Naive thymus-derived CD4-positive, alpha-beta T cell (primary cell): Measurements from ENCODE around the gene SLC16A9. TPM values are rescaled to one million over a fixed set of nuclear protein-coding genes. Genes with fewer than 3 reads are reported as not detected.
"Not testable (repeated sequence)": the region's sequence is repeated elsewhere in the genome, so short reads cannot be mapped to it uniquely, and the experiment has no call there.

Experiments used
- ATAC-seq: fragments of 150-1000 bp; cut with Tn5 transposase; 2 replicates; pipeline ENCODE4 v1.10.0; 2021; ENCODE audit warnings: mild to moderate bottlenecking, moderate library complexity
- CTCF ChIA-PET: fragments of 350-600 bp; sonication (Branson Sonifier 250); formaldehyde crosslinking; loops from one replicate; lab custom pipeline; 2021; ENCODE audit warnings: antibody characterized with exemption; lab: Charles Lee
- POLR2A ChIA-PET: fragments of 350-600 bp; sonication (Branson Sonifier 250); formaldehyde crosslinking; loops from one replicate; lab custom pipeline; 2021; ENCODE audit warnings: antibody characterized with exemption, inconsistent platforms; lab: Charles Lee
- DNase-seq, 9 donors: peaks; one replicate each; pipeline versions ENCODE4 v3.0.0 to v3.0.0-alpha.2; 2020 to 2022; ENCODE audit warnings: mixed read lengths in 1 of 9
- H3K27ac ChIP-seq: one replicate; pipeline ENCODE4 v1.7.0; 2013; ENCODE audit warnings: mild to moderate bottlenecking, low read depth, low read length, moderate library complexity
- H3K27me3 ChIP-seq, 2 donors: one replicate each; pipeline ENCODE4 v1.7.0; 2013; ENCODE audit warnings: low read length in 2 of 2, mild to moderate bottlenecking in 2 of 2, moderate library complexity in 2 of 2; ENCODE audit not compliant: control insufficient read depth in 2 of 2, insufficient read depth in 2 of 2
- H3K36me3 ChIP-seq, 3 experiments: 1 replicate in 2 of 3; 2 replicates in 1 of 3; pipeline ENCODE4 v1.7.0; 2013; ENCODE audit warnings: low read length in 3 of 3, mild to moderate bottlenecking in 3 of 3, moderate library complexity in 1 of 3; ENCODE audit not compliant: insufficient read depth in 3 of 3, control insufficient read depth in 2 of 3
- H3K4me1 ChIP-seq, 2 donors: one replicate each; pipeline ENCODE4 v1.7.0; 2013; ENCODE audit warnings: low read length in 2 of 2, mild to moderate bottlenecking in 2 of 2, moderate library complexity in 1 of 2; ENCODE audit not compliant: control insufficient read depth in 2 of 2, insufficient read depth in 2 of 2
- H3K4me3 ChIP-seq: 2 replicates; pipeline ENCODE4 v1.7.0; 2013; ENCODE audit warnings: mild to moderate bottlenecking, low read length
- H3K9me3 ChIP-seq, 3 experiments: 1 replicate in 2 of 3; 2 replicates in 1 of 3; pipeline ENCODE4 v1.7.0; 2013; ENCODE audit warnings: low read length in 3 of 3; ENCODE audit not compliant: control insufficient read depth in 2 of 3
- H3K27ac Mint-ChIP-seq, 9 donors: one replicate each; pipeline ENCODE4 v1.8.0; 2020 to 2022; ENCODE audit warnings: mixed read lengths in 9 of 9, mild to moderate bottlenecking in 8 of 9, moderate library complexity in 5 of 9, inconsistent platforms in 2 of 9
- H3K27me3 Mint-ChIP-seq, 5 donors: one replicate each; pipeline ENCODE4 v1.8.0; 2021 to 2022; ENCODE audit warnings: mixed read lengths in 5 of 5, mild to moderate bottlenecking in 1 of 5
- H3K36me3 Mint-ChIP-seq, 5 donors: one replicate each; pipeline ENCODE4 v1.8.0; 2020 to 2022; ENCODE audit warnings: mixed read lengths in 5 of 5, mild to moderate bottlenecking in 3 of 5, inconsistent platforms in 1 of 5
- H3K4me1 Mint-ChIP-seq, 7 donors: one replicate each; pipeline ENCODE4 v1.8.0; 2020 to 2022; ENCODE audit warnings: mixed read lengths in 7 of 7, mild to moderate bottlenecking in 3 of 7, inconsistent platforms in 1 of 7
- H3K4me3 Mint-ChIP-seq, 10 donors: one replicate each; pipeline ENCODE4 v1.8.0; 2020 to 2022; ENCODE audit warnings: mild to moderate bottlenecking in 10 of 10, mixed read lengths in 10 of 10, moderate library complexity in 6 of 10, inconsistent platforms in 2 of 10
- H3K9me3 Mint-ChIP-seq, 11 donors: one replicate each; pipeline ENCODE4 v1.8.0; 2020 to 2022; ENCODE audit warnings: mixed read lengths in 11 of 11, mild to moderate bottlenecking in 4 of 11, inconsistent platforms in 1 of 11, moderate library complexity in 1 of 11
- intact Hi-C, 2 donors: fragments of 100-400 bp; cut with micrococcal nuclease; formaldehyde crosslinking; loops; one replicate each; pipeline ENCODE4 v1.15.1; 2023
- polyA plus RNA-seq, 2 donors: library from polyadenylated mRNA; unstranded; fragments of 300-500 nt; fragmentation: Illumina TruSeq; gene quantifications; one replicate each; pipeline ENCODE4 v1.2.3, GENCODE V29; 2021
- total RNA-seq, 6 experiments: library from RNA in 5 of 6; stranded (reverse) in 5 of 6; gene quantifications; 1 replicate in 5 of 6; 2 replicates in 1 of 6; pipeline ENCODE4 v1.2.3 and lab custom pipeline; 2021 to 2026

Gene SLC16A9
- total and polyA plus RNA-seq, 7 experiments from 2014 or later, result 1.5 TPM; not detected in 6

DNA sequence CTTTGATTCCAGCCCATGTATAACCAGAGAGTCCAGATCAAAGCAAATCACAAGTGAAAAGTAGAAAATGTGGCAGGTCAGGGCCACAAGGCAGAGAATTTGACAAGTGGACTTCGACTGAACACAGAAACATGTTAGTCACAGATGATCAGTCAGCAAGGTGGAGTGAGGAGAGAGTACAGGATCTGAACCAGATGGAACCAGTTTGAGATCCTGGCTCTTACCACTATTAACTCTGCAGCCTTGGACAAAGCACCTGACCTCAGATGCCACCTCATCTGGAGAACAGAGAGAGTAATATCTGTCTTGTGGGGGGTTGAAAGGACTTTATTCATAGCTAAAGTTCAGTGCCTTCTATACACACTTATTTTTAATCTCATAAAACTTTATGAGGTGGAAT, 39.2 kb upstream of the SLC16A9 start:
- H3K4me3 ChIP-seq, result no peak overlapping the region
- Mint-ChIP-seq H3K9me3 (peaks cover 0 to 11% (median 0%) of the 10 kb centered on the region in 11 donors), H3K36me3 (no peaks in the 10 kb centered on the region), H3K4me1 (no peaks in the 10 kb centered on the region), H3K27ac (no peak overlapping the region), H3K4me3 (no peak overlapping the region), H3K27me3 (peaks cover 8 to 34% (median 16%) of the 10 kb centered on the region in 5 donors)
- no peaks in the 10 kb centered on the region for H3K4me1 ChIP-seq
- no peaks in the 10 kb centered on the region for H3K9me3 ChIP-seq
- no peak for DNase-seq
- ATAC-seq, result no peak
- H3K36me3 ChIP-seq, result no peaks in the 10 kb centered on the region
- CTCF ChIA-PET, result no interaction called here
- intact Hi-C loops, result no loop called here
- H3K27ac ChIP-seq, result no peak overlapping the region
- POLR2A ChIA-PET, result no interaction called here
- H3K27me3 ChIP-seq, result no peaks in the 10 kb centered on the region

DNA sequence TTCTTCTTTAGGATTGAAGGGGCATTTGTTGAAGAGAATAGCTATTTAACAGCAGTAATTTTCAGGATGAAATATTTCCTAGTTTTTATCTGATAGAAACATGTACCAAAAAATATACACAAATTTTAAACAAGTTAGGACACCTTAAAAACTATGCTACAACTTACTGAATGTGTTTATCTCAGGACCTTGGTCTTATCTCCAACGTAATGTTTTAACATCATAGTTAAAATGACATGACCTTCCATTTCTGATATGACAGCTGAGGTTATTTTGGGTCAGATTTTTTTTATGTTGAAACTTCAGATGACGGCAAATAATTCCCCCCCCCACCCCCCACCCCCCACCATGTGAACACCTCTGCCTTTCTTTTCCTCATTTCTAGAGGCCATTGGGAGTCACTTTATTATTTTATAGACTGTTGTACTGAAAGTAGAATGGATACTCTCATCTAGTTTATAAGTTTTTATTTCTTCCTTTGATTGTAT, 35.6 kb upstream of the SLC16A9 start:
- no peak overlapping the region for H3K27ac Mint-ChIP-seq
- POLR2A ChIA-PET, result no interaction called here
- CTCF ChIA-PET, result no interaction called here

DNA sequence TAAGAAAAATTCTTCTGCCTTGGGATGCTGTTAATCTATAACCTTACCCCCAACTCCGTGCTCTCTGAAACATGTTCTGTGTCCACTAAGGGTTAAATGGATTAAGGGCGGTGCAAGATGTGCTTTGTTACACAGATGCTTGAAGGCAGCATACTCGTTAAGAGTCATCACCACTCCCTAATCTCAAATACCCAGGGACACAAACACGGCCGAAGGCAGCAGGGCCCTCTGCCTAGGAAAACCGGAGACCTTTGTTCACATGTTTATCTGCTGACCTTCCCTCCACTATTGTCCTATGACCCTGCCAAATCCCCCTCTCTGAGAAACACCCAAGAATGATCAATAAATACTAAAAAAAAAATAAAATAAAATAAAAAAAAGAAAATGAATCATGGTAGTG, 35.1 kb upstream of the SLC16A9 start:
- H3K4me3 Mint-ChIP-seq, H3K9me3 ChIP-seq, H3K4me1 ChIP-seq, H3K27me3 ChIP-seq, intact Hi-C loops, H3K36me3 Mint-ChIP-seq, CTCF ChIA-PET, DNase-seq, ATAC-seq, H3K4me1 Mint-ChIP-seq, H3K27ac Mint-ChIP-seq, H3K36me3 ChIP-seq, H3K4me3 ChIP-seq, POLR2A ChIA-PET, H3K27ac ChIP-seq: not testable (repeated sequence)
- H3K27me3 Mint-ChIP-seq, result peaks cover 7 to 22% (median 13%) of the 10 kb centered on the region in 5 donors
- peaks cover 0 to 24% (median 1%) of the 10 kb centered on the region in 11 donors for H3K9me3 Mint-ChIP-seq

More for the DNA sequence above, 35.6 kb upstream of the SLC16A9 start:
- Histone ChIP-seq H3K9me3 (no peaks in the 10 kb centered on the region), H3K4me3 (no peak overlapping the region), H3K36me3 (no peaks in the 10 kb centered on the region), H3K27ac (no peak overlapping the region), H3K4me1 (no peaks in the 10 kb centered on the region), H3K27me3 (no peaks in the 10 kb centered on the region)
- H3K27me3 Mint-ChIP-seq, result peaks cover 7 to 23% (median 13%) of the 10 kb centered on the region in 5 donors
- intact Hi-C loops, result no loop called here
- H3K4me3 Mint-ChIP-seq, result no peak overlapping the region
- DNase-seq, result no peak
- no peak for ATAC-seq
- H3K36me3 Mint-ChIP-seq, result no peaks in the 10 kb centered on the region
- H3K4me1 Mint-ChIP-seq, result no peaks in the 10 kb centered on the region
- peaks cover 0 to 24% (median 1%) of the 10 kb centered on the region in 11 donors for H3K9me3 Mint-ChIP-seq

DNA sequence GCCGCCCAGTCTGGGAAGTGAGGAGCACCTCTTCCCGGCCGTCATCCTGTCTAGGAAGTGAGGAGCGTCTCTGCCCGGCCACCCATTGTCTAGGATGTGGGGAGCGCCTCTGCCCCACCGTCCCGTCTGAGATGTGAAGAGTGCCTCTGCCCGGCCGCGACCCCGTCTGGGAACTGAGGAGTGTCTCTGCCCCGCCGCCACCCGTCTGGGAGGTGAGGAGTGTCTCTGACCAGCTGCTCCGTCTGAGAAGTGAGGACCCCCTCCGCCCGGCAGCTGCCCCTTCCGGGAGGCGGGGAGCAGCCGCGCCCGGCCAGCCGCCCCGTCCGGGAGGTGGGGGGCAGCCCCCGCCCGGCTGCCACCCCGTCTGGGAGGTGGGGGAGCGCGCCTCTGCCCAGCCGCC, 34.5 kb upstream of the SLC16A9 start:
- H3K4me3 Mint-ChIP-seq, H3K36me3 ChIP-seq, H3K4me3 ChIP-seq, H3K36me3 Mint-ChIP-seq, H3K9me3 ChIP-seq, intact Hi-C loops, POLR2A ChIA-PET, H3K4me1 Mint-ChIP-seq, DNase-seq, H3K27ac Mint-ChIP-seq, H3K4me1 ChIP-seq, ATAC-seq, CTCF ChIA-PET, H3K27me3 ChIP-seq, H3K27ac ChIP-seq: not testable (repeated sequence)
- peaks cover 7 to 22% (median 9%) of the 10 kb centered on the region in 5 donors for H3K27me3 Mint-ChIP-seq
- peaks cover 0 to 24% (median 1%) of the 10 kb centered on the region in 11 donors for H3K9me3 Mint-ChIP-seq

DNA sequence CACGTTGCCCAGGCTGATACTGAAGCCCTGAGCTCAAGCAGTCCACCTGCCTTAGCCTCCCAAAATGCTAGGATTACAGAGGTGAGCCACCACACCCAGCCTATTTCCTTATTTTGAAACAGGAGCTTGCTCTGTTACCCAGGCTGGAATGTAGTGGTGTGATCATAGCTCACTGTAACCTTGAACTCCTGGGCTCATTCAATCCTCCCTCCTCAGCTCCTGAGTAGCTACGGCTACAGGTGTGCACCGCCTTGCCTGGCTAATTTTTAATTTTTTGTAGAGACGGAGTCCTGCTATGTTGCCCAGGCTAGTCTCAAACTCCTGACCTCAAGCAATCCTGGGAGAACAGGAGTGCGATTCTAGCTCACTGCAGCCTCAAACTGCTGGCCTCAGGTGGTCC, 31.9 kb upstream of the SLC16A9 start:
- Mint-ChIP-seq H3K4me3 (no peak overlapping the region), H3K4me1 (no peaks in the 10 kb centered on the region), H3K27me3 (peaks cover 5 to 17% (median 9%) of the 10 kb centered on the region in 5 donors), H3K27ac (no peak overlapping the region), H3K9me3 (peaks cover 0 to 24% (median 1%) of the 10 kb centered on the region in 11 donors), H3K36me3 (no peaks in the 10 kb centered on the region)
- no peaks in the 10 kb centered on the region for H3K4me1 ChIP-seq
- ChIA-PET CTCF (no interaction called here), POLR2A (no interaction called here)
- H3K27ac ChIP-seq, result no peak overlapping the region
- H3K36me3 ChIP-seq, result no peaks in the 10 kb centered on the region
- no peaks in the 10 kb centered on the region for H3K27me3 ChIP-seq
- intact Hi-C loops, result no loop called here
- no peak overlapping the region for H3K4me3 ChIP-seq
- ATAC-seq, result no peak
- H3K9me3 ChIP-seq, result no peaks in the 10 kb centered on the region
- DNase-seq, result no peak

DNA sequence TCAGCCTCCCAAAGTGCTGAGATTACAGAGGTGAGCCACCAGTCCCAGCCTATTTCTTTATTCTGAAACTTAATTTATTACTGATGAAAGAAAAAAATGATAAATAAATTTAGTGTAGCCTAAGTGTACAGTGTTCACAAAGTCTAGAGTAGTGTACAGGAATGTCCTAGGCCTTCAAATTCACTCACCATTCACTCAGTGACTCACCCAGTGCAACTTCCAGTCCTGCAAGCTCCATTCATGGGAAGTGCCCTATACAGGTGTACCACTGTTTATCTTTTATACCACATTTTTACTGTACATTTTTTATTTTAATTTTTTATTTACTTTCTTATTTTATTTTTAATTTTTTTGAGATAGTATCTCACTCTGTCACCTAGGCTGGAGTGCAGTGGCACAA, 31.4 kb upstream of the SLC16A9 start:
- H3K4me1 ChIP-seq, result no peaks in the 10 kb centered on the region
- DNase-seq (no peak), ATAC-seq (no peak)
- Mint-ChIP-seq H3K36me3 (no peaks in the 10 kb centered on the region), H3K27ac (no peak overlapping the region), H3K4me3 (no peak overlapping the region), H3K4me1 (no peaks in the 10 kb centered on the region), H3K9me3 (peaks cover 0 to 24% (median 1%) of the 10 kb centered on the region in 11 donors), H3K27me3 (peaks cover 5 to 17% (median 9%) of the 10 kb centered on the region in 5 donors)
- no peak overlapping the region for H3K27ac ChIP-seq
- no peaks in the 10 kb centered on the region for H3K9me3 ChIP-seq
- H3K4me3 ChIP-seq, result no peak overlapping the region
- intact Hi-C loops, result no loop called here
- H3K36me3 ChIP-seq, result no peaks in the 10 kb centered on the region
- ChIA-PET CTCF (no interaction called here), POLR2A (no interaction called here)
- H3K27me3 ChIP-seq, result no peaks in the 10 kb centered on the region

DNA sequence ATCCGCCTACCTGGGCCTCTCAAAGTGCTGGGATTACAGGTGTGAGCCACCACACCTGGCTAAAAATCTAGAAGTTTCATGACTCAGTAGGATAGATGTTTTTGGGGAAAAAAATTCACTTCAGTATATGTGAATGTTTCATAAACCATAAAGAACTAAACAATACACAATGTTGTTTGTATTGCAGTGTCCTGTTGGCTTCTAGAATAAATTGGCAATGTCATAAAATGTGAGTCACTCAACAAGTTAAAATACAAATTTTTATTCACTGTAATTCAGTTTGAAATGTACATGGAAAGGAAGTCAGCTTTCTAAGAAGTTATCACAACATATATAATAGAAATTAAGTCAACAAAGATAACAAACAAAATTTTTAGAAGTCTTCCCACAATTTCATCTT, 27.1 kb upstream of the SLC16A9 start:
- CTCF ChIA-PET, result no interaction called here
- Histone ChIP-seq H3K4me3 (no peak overlapping the region), H3K27ac (no peak overlapping the region), H3K9me3 (no peaks in the 10 kb centered on the region), H3K27me3 (no peaks in the 10 kb centered on the region), H3K36me3 (no peaks in the 10 kb centered on the region), H3K4me1 (no peaks in the 10 kb centered on the region)
- H3K27me3 Mint-ChIP-seq, result peaks cover 5 to 36% (median 10%) of the 10 kb centered on the region in 5 donors
- H3K36me3 Mint-ChIP-seq, result no peaks in the 10 kb centered on the region
- H3K4me3 Mint-ChIP-seq, result no peak overlapping the region
- DNase-seq (no peak), ATAC-seq (no peak)
- H3K27ac Mint-ChIP-seq, result no peak overlapping the region
- POLR2A ChIA-PET, result no interaction called here
- H3K9me3 Mint-ChIP-seq, result peaks cover 0 to 3% (median 0%) of the 10 kb centered on the region in 11 donors
- intact Hi-C loops, result no loop called here
- H3K4me1 Mint-ChIP-seq, result peaks cover 0 to 3% (median 0%) of the 10 kb centered on the region in 7 donors
